ENCODE measurements around the gene THRB. TPM values are rescaled to one million over a fixed set of nuclear protein-coding genes. Genes with fewer than 3 reads are reported as not detected.
A peak's percentile ranks its signal among the peaks of the same experiment; 100 is the strongest.

Gene THRB
- total and polyA plus RNA-seq, 9 of the 15 experiments (the other 6 are each of a cell fraction or from before 2014, with no cell fraction given): 1.7 to 14.9 (median 6.9) TPM

- no TSS peak for BruUV-seq (replicated peaks)
- TF ChIP-seq RAD21 (CRISPR knock-in tag; conservative IDR thresholded peaks at IDR 0.05 in 1 of 2, IDR thresholded peaks at IDR 0.05 in 1 of 2): peak in 1 of 2 experiments; percentile 11; a peak in 1 of 4 replicates
- TF ChIP-seq FOXP4 (CRISPR knock-in tag; IDR thresholded peaks at IDR 0.05; ENCODE audit: borderline replicate concordance): no peak
- Histone ChIP-seq H3K36me3 (ENCODE audit: control insufficient read depth, insufficient read depth, low read length) (no peaks in the 10 kb centered on the region), H3K4me3 (no peak overlapping the region), H3K27me3 (ENCODE audit: control insufficient read depth in 2 of 2, insufficient read depth in 2 of 2, low read length in 2 of 2) (no peaks in the 10 kb centered on the region), H3K9me3 (replicated peaks; ENCODE audit: control insufficient read depth, insufficient read depth, low read depth, low read length) (no peaks in the 10 kb centered on the region), H3K9ac (ENCODE audit: insufficient read depth in 1 of 2, low read depth in 2 of 2, low read length in 2 of 2) (no peak overlapping the region), H2AFZ (ENCODE audit: low read depth, low read length) (no peak overlapping the region), H3K27ac (ENCODE audit: extremely low read depth, low read depth, low read length) (no peak overlapping the region), H3K4me1 (replicated peaks in 1 of 2; ENCODE audit: control insufficient read depth in 2 of 2, insufficient read depth in 2 of 2, low read length in 2 of 2) (no peaks in the 10 kb centered on the region), H4K20me1 (replicated peaks; ENCODE audit: control insufficient read depth, insufficient read depth, low read length) (no peaks in the 10 kb centered on the region), H3K79me2 (ENCODE audit: control insufficient read depth, insufficient read depth, low read length) (no peaks in the 10 kb centered on the region), H3K9me1 (ENCODE audit: control insufficient read depth, insufficient read depth, low read length) (no peaks in the 10 kb centered on the region), H3K4me2 (ENCODE audit: insufficient read depth, low read length) (no peak overlapping the region)
- CTCF ChIA-PET (ENCODE audit: low intra/inter-chr PET ratio): no interaction called here
- in situ Hi-C loops (cut with MboI) (no loop called here), intact Hi-C loops (cut with micrococcal nuclease) (no loop called here)
- peak in 2 of 4 experiments; percentile 16 to 22 for DNase-seq (ENCODE audit: extremely low read depth in 1 of 4, low spot score in 3 of 4)
- POLR2A ChIA-PET: no interaction called here
- peak; percentile 80 for ATAC-seq
- 30% methylated on average over 4 of the region's 4 CpGs for WGBS (ENCODE audit: insufficient coverage, low coverage, missing lambda C conversion rate)
- FAIRE-seq: no peak
Observed at GRCh38 chr3:24396338-24396737, 98.3 kb downstream of the THRB start.

GRCh38 chr3:24394754-24395153 lies 99.9 kb downstream of the THRB start:
- TF ChIP-seq ZNF280B (CRISPR knock-in tag; IDR thresholded peaks at IDR 0.05): no peak
- no peak for TF ChIP-seq ZBTB26 (CRISPR knock-in tag; IDR thresholded peaks at IDR 0.05)
- TF ChIP-seq ZNF408 (CRISPR knock-in tag; IDR thresholded peaks at IDR 0.05; ENCODE audit: low read depth): no peak
- TF ChIP-seq ELF2 (CRISPR knock-in tag; IDR thresholded peaks at IDR 0.05): no peak
- no peak for TF ChIP-seq DPF2 (IDR thresholded peaks at IDR 0.05)
- TF ChIP-seq ZNF764 (CRISPR knock-in tag; IDR thresholded peaks at IDR 0.05; ENCODE audit: low read depth): no peak
- TF ChIP-seq HCFC1 (IDR thresholded peaks at IDR 0.05; ENCODE audit: low read depth, low read length): no peak
- Histone ChIP-seq H2AFZ (ENCODE audit: low read depth, low read length) (no peak overlapping the region), H3K9ac (ENCODE audit: insufficient read depth in 1 of 2, low read depth in 2 of 2, low read length in 2 of 2) (no peak overlapping the region), H3K36me3 (ENCODE audit: control insufficient read depth, insufficient read depth, low read length) (no peaks in the 10 kb centered on the region), H3K27me3 (ENCODE audit: control insufficient read depth in 2 of 2, insufficient read depth in 2 of 2, low read length in 2 of 2) (no peaks in the 10 kb centered on the region), H3K4me3 (no peak overlapping the region), H3K9me1 (ENCODE audit: control insufficient read depth, insufficient read depth, low read length) (no peaks in the 10 kb centered on the region), H3K79me2 (ENCODE audit: control insufficient read depth, insufficient read depth, low read length) (no peaks in the 10 kb centered on the region), H3K9me3 (replicated peaks; ENCODE audit: control insufficient read depth, insufficient read depth, low read depth, low read length) (no peaks in the 10 kb centered on the region), H3K27ac (ENCODE audit: extremely low read depth, low read depth, low read length) (no peak overlapping the region), H4K20me1 (replicated peaks; ENCODE audit: control insufficient read depth, insufficient read depth, low read length) (no peaks in the 10 kb centered on the region), H3K4me1 (replicated peaks in 1 of 2; ENCODE audit: control insufficient read depth in 2 of 2, insufficient read depth in 2 of 2, low read length in 2 of 2) (no peaks in the 10 kb centered on the region), H3K4me2 (ENCODE audit: insufficient read depth, low read length) (no peak overlapping the region)
- in situ Hi-C loops (cut with MboI) (no loop called here), intact Hi-C loops (cut with micrococcal nuclease) (no loop called here)
- DNase-seq (ENCODE audit: extremely low read depth in 1 of 4, low spot score in 3 of 4) (no peak), FAIRE-seq (no peak), ATAC-seq (no peak)
- no TSS peak for BruUV-seq (replicated peaks)
- ChIA-PET CTCF (ENCODE audit: low intra/inter-chr PET ratio) (no interaction called here), POLR2A (interaction anchor here (0.8 to 2.3 kb wide), 6 partner anchors 9 to 23 kb away, joined by 3 to 6 read pairs (median 4); no protein-coding TSS in a partner anchor)
- 46% methylated on average over 2 of the region's 2 CpGs for WGBS (ENCODE audit: insufficient coverage, low coverage, missing lambda C conversion rate)

Data from K562 (cell line).